Mammary epithelial cell (primary cell): Measurements from ENCODE around the gene COA4.

Experiments used
- EZH2 ChIP-seq: IDR thresholded peaks from 2 replicates; pipeline ENCODE4 v1.6.1; 2012; ENCODE audit warnings: low read length, inconsistent platforms, borderline replicate concordance
- TF ChIP-seq, protein P1 (sequence below), 2 donors: IDR thresholded peaks in 1 of 2; conservative IDR thresholded peaks in 1 of 2; 2 replicates each; pipeline ENCODE4 v1.5.1; 2011 to 2012; ENCODE audit warnings: inconsistent platforms in 2 of 2, low read length in 2 of 2, mild to moderate bottlenecking in 2 of 2, control low read depth in 1 of 2, low read depth in 1 of 2; ENCODE audit not compliant: insufficient read depth in 1 of 2; ENCODE audit errors: extremely low read depth in 1 of 2

DNA sequence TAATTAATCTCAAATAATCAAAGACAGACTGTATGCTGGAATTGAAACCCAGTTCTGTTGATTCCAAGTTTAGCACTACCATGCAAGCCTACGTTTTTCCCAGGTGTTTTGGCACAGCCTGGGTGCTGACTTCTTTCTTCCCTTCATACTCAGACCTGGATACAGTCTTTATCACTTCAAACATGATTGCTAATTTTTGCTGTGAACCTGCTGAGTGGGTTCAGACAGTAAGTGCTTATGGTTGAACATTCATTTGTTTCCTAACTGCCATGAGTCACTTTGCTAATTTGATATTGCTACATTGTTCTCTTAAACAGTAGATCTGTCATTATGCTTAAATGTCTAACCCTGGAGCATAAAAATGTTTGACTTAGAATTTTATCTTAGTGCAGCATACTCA is 12.4 kb upstream of the COA4 start:
- TF ChIP-seq, protein P1, sequence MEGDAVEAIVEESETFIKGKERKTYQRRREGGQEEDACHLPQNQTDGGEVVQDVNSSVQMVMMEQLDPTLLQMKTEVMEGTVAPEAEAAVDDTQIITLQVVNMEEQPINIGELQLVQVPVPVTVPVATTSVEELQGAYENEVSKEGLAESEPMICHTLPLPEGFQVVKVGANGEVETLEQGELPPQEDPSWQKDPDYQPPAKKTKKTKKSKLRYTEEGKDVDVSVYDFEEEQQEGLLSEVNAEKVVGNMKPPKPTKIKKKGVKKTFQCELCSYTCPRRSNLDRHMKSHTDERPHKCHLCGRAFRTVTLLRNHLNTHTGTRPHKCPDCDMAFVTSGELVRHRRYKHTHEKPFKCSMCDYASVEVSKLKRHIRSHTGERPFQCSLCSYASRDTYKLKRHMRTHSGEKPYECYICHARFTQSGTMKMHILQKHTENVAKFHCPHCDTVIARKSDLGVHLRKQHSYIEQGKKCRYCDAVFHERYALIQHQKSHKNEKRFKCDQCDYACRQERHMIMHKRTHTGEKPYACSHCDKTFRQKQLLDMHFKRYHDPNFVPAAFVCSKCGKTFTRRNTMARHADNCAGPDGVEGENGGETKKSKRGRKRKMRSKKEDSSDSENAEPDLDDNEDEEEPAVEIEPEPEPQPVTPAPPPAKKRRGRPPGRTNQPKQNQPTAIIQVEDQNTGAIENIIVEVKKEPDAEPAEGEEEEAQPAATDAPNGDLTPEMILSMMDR (conservative IDR thresholded peaks at IDR 0.05 in 1 of 2, IDR thresholded peaks at IDR 0.05 in 1 of 2; ENCODE audit: extremely low read depth in 1 of 2, insufficient read depth in 1 of 2, low read depth in 1 of 2, low read length in 2 of 2) = no peak
- TF ChIP-seq EZH2 = no peak
